Right cardiac atrium (tissue), 5 donors: Measurements from ENCODE around the gene IFITM5. TPM values are rescaled to one million over a fixed set of nuclear protein-coding genes. Genes with fewer than 3 reads are reported as not detected.
"Not testable (repeated sequence)": the region's sequence is repeated elsewhere in the genome, so short reads cannot be mapped to it uniquely, and the experiment has no call there.

Source experiments
- ATAC-seq, 2 donors: fragments of 200-7000 bp; cut with Tn5 transposase; one replicate each; pipeline versions ENCODE4 v1.8.0 to v1.9.1; 2020; ENCODE audit warnings: moderate library complexity in 2 of 2, mild to moderate bottlenecking in 1 of 2
- DNase-seq, 3 donors: peaks; one replicate each; pipeline ENCODE4 v3.0.0-alpha.2; 2020
- H3K27ac ChIP-seq: one replicate; pipeline ENCODE4 v1.5.1; 2013; ENCODE audit warnings: mild to moderate bottlenecking, low read length, control low read depth, moderate library complexity
- H3K27me3 ChIP-seq: one replicate; pipeline ENCODE4 v1.6.1; 2013; ENCODE audit not compliant: control insufficient read depth, insufficient read depth
- H3K4me1 ChIP-seq: one replicate; pipeline ENCODE4 v1.6.1; 2013; ENCODE audit warnings: low read length; ENCODE audit not compliant: control insufficient read depth, insufficient read depth
- H3K4me3 ChIP-seq: one replicate; pipeline ENCODE4 v1.5.1; 2013; ENCODE audit warnings: low read length, control low read depth
- H3K9me3 ChIP-seq: one replicate; pipeline ENCODE4 v1.6.1; 2013; ENCODE audit warnings: low read length; ENCODE audit not compliant: control insufficient read depth
- WGBS: extraction: QIAGEN DNeasy Blood & Tissue Kit; methylation state at CpG from one replicate; pipeline ENCODE4 v1.1.7; 2013; 5-methylcytosine and 5-hydroxymethylcytosine counted together
- intact Hi-C, 4 donors: fragments of 100-400 bp; cut with DNase I; formaldehyde crosslinking; loops; one replicate each; pipeline versions ENCODE4 v1.11.0 to v1.14.0; 2022 to 2023
- polyA plus RNA-seq: library from polyadenylated mRNA; stranded (reverse); fragments of 200-250 nt; gene quantifications from one replicate; pipeline ENCODE4 v1.2.3, GENCODE V29; 2013
- total RNA-seq, 4 donors: library from RNA; stranded (reverse); fragmentation: NEBNext Ultra II Directional; extraction: Animal tissue kit (Norgen Biotek cat#: 25700); gene quantifications; one replicate each; pipeline ENCODE4 v1.2.1, GENCODE V29; 2021
- donor health status: healthy with polysubstance abuse.
- donor health status: DM: no; HTN: yes; CAD: no.
- donor health status: DM: no; HTN: no; CAD: no.
- donor health status: DM: no; HTN: yes; CAD: no; lungs with severe emphysema.
- donor health status: DM: yes; HTN: yes; CAD: no.

Gene IFITM5
- total and polyA plus RNA-seq, 5 donors = not detected

DNA sequence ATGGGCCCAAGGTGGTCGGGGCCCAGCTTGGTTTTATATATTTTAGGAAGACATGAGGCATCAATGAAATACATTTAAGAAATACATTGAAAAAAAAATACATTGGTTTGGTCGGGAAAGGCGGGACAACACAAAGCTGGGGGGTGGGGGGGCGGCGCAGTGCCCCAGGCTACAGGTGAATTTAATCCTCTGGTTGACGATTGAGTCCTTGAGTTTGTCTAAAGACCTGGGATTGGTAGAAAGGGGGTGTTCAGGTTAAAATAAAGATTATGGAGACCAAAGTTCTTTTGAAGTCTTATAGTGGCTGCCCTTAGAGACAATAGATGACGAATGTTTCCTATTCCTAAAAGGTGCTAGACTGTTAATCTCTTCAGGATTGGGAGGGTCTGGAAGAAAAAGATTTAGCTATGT is 17.6 kb upstream of the IFITM5 start:
- Histone ChIP-seq H3K9me3 (no peaks in the 10 kb centered on the region), H3K4me3 (peak overlapping the region; percentile 61), H3K27ac (peak overlapping the region; percentile 86), H3K4me1 (peaks cover 3% of the 10 kb centered on the region), H3K27me3 (no peaks in the 10 kb centered on the region)
- intact Hi-C loops = no loop called here
- no peak for ATAC-seq
- no peak for DNase-seq
- WGBS = 65% methylated on average over 7 of the region's 7 CpGs

DNA sequence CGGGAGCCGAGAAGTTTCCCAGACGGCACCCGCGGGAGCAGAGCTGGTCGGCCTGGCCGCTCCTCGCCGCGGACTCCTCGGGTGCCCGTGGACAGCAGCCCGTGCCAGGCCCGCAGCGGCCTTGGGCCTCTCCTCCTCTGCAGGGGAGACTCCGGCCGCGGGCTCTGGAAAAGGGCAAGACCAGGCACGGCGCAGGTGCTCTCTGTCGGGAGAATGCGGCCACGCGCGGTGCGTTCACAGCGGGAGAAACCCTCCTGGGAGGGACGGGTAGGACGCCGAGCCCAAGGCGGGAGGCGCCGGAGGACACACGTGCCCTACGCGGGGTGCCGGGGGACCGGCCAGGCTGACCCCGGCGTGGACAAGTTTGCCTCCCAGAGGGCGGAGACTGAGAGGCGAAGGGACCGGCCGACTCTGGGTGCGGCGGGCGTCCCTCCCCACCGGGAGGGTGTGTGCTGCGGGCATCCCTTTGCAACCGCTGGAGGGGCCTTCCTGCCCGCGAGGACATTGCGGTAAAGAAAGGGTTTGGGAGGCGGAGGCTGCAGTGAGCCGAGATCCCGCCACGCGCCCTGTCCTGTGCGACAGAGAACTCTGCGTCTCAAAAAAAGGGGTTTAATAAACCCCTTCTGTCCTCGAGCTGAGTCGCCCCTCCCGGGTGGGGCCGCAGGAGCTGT is 16.8 kb upstream of the IFITM5 start:
- intact Hi-C loops = no loop called here
- DNase-seq (peak; percentile 71 to 83 (median 80)), ATAC-seq (peak in 1 of 2 donors; percentile 9)
- Histone ChIP-seq H3K4me1 (peaks cover 3% of the 10 kb centered on the region), H3K27me3 (no peaks in the 10 kb centered on the region), H3K4me3 (peak overlapping the region; percentile 61), H3K9me3 (no peaks in the 10 kb centered on the region), H3K27ac (peak overlapping the region; percentile 86)
- 23% methylated on average over 64 of the region's 64 CpGs for WGBS

DNA sequence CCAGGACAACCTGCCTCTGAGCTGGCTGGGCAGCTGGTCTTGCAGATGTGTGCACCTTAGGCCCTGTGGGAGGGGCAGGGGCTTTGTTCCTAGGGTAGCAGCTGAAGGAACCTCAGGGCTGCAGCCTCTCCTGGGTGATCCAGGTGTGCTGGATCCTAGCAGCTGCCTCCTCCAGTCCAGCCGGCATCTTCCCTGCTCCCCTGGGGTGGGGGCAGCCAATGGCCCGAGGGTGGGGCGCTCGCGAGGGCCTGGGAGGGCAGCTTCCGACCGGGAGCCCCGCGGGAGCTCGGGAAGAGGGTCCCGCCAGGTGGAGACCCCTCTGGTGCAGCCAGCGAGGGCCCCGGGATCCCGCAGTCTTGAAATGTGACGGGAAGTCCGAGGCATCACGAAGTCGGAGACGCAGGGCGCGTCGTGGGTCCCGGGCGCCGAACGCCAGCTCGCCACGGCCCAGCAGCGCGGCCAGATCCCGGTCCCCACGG is 16.2 kb upstream of the IFITM5 start:
- Histone ChIP-seq H3K27me3 (no peaks in the 10 kb centered on the region), H3K9me3 (no peaks in the 10 kb centered on the region), H3K4me1 (peaks cover 3% of the 10 kb centered on the region), H3K27ac (peak overlapping the region; percentile 86), H3K4me3 (peak overlapping the region; percentile 61)
- intact Hi-C loops = no loop called here
- DNase-seq (peak in 1 of 3 donors; percentile 19), ATAC-seq (no peak)
- 47% methylated on average over 32 of the region's 32 CpGs for WGBS

DNA sequence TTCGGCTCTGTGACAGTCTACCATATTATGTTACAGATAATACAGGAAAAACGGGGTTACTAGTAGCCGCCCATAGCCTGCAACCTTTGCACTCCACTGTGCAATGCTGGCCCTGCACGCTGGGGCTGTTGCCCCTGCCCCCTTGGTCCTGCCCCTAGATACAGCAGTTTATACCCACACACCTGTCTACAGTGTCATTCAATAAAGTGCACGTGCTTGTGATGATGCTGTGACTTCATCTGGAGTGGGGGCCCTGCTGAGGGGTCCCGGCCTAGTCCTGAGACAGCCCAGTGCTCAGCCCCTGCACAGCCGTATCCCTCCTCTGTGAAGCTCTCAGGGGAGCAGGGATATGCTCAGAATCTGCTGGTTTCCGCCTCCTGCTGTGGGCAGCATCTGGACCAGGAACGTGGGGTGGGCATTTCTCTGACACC is 15.7 kb upstream of the IFITM5 start:
- H3K4me3 ChIP-seq = peak overlapping the region; percentile 61
- no peaks in the 10 kb centered on the region for H3K9me3 ChIP-seq
- whole genome bisulfite sequencing = 56% methylated on average over 9 of the region's 9 CpGs
- intact Hi-C loops = no loop called here
- no peaks in the 10 kb centered on the region for H3K27me3 ChIP-seq
- ATAC-seq (no peak), DNase-seq (peak in 2 of 3 donors; percentile 41 to 54)
- peak overlapping the region; percentile 86 for H3K27ac ChIP-seq
- peaks cover 3% of the 10 kb centered on the region for H3K4me1 ChIP-seq

GRCh38 chr11:314554-314875 is 15.2 kb upstream of the IFITM5 start:
- H3K27me3 ChIP-seq, ATAC-seq: not testable (repeated sequence)
- H3K4me3 ChIP-seq = peak overlapping the region; percentile 61

GRCh38 chr11:313787-314553 is 14.6 kb upstream of the IFITM5 start, which contains the start of gene IFITM1:
Gene IFITM1, plus strand, starts transcription at chr11:314040. Its CDS starts 131 bp downstream, at chr11:314171.
- DNase-seq = peak; percentile 26 to 67 (median 64)
- ATAC-seq = peak; percentile 10 to 20
- no peaks in the 10 kb centered on the region for H3K27me3 ChIP-seq
- intact Hi-C loops = no loop called here
- peak within 1 kb of the TSS; percentile 61 for H3K4me3 ChIP-seq
- 22% methylated on average over 18 of the region's 18 CpGs for WGBS
- no peaks in the 10 kb centered on the region for H3K9me3 ChIP-seq
- peaks cover 3% of the 10 kb centered on the region for H3K4me1 ChIP-seq
- peak within 1 kb of the TSS; percentile 94 for H3K27ac ChIP-seq

More at GRCh38 chr11:314554-314875, 15.2 kb upstream of the IFITM5 start:
- intact Hi-C loops, H3K9me3 ChIP-seq, H3K4me1 ChIP-seq: not testable (repeated sequence)
- DNase-seq = peak in 2 of 3 donors; percentile 8 to 22
- 36% methylated on average over 6 of the region's 6 CpGs for WGBS
- H3K27ac ChIP-seq = peak overlapping the region; percentile 94

DNA sequence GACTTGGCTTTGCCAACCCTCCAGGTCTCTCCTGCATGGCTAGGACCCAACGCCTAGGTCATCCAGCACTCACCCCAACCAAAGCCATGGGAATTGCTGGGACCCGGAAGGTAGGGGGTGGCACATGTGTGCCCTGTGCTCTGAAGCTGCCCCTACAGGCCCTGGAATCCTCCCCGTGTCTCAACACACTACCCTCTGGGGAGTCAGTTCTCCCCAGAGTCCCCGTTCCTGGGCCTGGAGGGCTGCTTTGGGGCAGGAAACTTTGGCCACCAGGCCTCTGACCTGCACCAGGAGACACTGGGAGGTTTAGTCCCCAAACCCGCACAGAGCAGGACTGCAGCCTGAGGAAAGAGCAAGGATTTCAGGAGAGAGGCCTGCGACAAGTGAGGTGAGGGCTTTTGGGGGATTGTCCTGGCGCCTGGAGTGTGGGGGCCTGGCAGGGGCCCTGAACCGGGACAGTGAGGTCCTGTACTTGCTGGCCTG is 14.0 kb upstream of the IFITM5 start:
- H3K4me1 ChIP-seq = peaks cover 3% of the 10 kb centered on the region
- ATAC-seq = no peak
- intact Hi-C loops = no loop called here

DNA sequence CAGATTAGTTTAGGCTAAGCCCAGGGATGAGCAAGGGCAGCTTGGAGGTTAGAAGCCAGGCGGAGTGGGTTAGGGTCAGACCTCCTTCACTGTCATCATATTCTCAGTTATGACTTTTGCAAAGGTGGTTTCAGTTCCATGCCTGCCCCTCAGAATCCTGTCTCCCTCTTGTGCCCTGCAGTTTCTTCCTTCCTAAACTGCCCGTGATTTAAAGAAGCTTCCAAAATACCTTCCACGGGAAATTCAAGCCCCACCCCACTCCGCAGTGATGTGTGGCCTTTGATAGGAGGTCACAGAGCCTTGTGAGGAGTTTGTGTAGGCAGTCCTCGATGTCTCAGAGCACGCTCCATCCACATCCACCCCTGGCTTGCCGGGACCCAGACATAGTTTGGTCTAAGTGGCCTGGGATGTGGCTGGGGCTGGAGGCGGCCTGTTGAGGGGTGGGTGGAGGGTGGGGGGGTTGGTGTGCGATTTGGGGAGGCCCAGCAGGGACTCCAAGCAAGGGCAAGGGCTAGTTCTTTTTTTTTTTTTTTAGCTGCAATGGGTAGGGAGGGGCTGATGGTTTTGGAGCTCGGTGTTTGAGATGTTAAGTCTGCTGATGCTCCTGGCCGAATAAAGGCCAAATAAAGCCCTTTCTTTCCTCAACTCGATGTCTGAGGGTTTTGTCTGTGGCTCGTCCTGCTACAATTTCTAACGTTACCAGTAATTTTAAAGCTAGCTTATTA is 12.9 kb upstream of the IFITM5 start:
- peak overlapping the region; percentile 90 for H3K27ac ChIP-seq
- WGBS = 52% methylated on average over 14 of the region's 14 CpGs
- H3K4me1 ChIP-seq = peaks cover 4% of the 10 kb centered on the region
- DNase-seq (peak; percentile 41 to 71 (median 60)), ATAC-seq (peak in 1 of 2 donors; percentile 4)
- H3K4me3 ChIP-seq = peak overlapping the region; percentile 12
- intact Hi-C loops = no loop called here
- H3K9me3 ChIP-seq = no peaks in the 10 kb centered on the region
- H3K27me3 ChIP-seq = no peaks in the 10 kb centered on the region

More for the DNA sequence above, 14.0 kb upstream of the IFITM5 start:
- Histone ChIP-seq H3K4me3 (peak overlapping the region; percentile 61), H3K9me3 (no peaks in the 10 kb centered on the region), H3K27me3 (no peaks in the 10 kb centered on the region), H3K27ac (peak overlapping the region; percentile 94)
- peak; percentile 37 to 58 (median 50) for DNase-seq
- WGBS = 56% methylated on average over 8 of the region's 8 CpGs

DNA sequence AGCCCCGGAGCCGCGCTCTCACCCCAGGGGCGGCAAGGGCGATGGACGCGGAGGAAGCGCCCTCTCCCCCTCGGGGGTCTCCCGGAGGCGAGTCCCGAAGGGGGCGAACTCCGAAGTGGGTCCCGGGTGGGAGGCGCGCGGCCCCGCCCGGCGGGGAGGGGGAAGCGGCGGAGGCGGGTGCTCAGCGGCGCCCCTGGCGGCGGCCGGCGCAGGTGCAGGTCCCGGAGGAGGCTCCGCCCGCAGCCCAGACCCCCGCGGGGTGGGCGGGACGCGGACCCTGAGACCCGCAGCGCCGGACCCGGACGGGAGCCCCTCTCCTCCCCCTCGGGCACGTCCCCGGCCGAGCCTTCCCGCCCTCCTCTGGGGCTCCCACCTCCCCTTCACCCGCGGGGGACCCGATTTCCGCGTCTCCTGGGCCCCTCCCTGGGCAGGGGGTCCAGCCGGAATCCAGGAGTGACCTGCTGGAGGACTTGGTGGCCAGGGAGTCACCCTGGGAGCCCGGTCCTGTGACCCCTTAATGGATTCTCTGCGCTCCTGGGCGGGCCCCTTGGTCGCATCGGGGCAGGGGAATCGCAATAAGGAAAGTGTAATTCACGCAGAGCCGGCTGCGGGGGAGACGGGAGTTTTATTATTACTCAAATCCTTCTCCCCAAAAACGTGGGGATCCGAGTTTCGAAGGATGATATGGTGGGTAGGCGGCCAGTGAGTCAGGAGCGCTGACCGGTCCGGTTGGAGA is 11.9 kb upstream of the IFITM5 start:
- intact Hi-C loops, H3K9me3 ChIP-seq, H3K4me1 ChIP-seq, H3K27me3 ChIP-seq: not testable (repeated sequence)
- Histone ChIP-seq H3K27ac (peak overlapping the region; percentile 90), H3K4me3 (peak overlapping the region; percentile 12)
- under 1% methylated on average over 9 of the region's 71 CpGs for WGBS
- ATAC-seq (peak; percentile 50 to 64), DNase-seq (peak; percentile 27 to 58 (median 55))

GRCh38 chr11:309979-310572 is 10.8 kb upstream of the IFITM5 start:
- not testable (repeated sequence) for H3K27me3 ChIP-seq, H3K9me3 ChIP-seq, H3K4me1 ChIP-seq
- ATAC-seq (peak; percentile 2 to 7), DNase-seq (peak in 2 of 3 donors; percentile 37 to 46)
- Histone ChIP-seq H3K4me3 (peak overlapping the region; percentile 41), H3K27ac (peak overlapping the region; percentile 11)
- intact Hi-C loops = loop anchor here in 3 of 4 donors (5.0 to 10.0 kb wide), 2 partner anchors 45 to 47 kb away; no protein-coding TSS in a partner anchor
- WGBS = 23% methylated on average over 5 of the region's 18 CpGs
